Measurements from ENCODE around the gene ATAT1. TPM values are rescaled to one million over a fixed set of nuclear protein-coding genes. Genes with fewer than 3 reads are reported as not detected.

ATAT1 gene
- total RNA-seq, 1 experiment from 2014 or later, result 29.4 TPM

DNA sequence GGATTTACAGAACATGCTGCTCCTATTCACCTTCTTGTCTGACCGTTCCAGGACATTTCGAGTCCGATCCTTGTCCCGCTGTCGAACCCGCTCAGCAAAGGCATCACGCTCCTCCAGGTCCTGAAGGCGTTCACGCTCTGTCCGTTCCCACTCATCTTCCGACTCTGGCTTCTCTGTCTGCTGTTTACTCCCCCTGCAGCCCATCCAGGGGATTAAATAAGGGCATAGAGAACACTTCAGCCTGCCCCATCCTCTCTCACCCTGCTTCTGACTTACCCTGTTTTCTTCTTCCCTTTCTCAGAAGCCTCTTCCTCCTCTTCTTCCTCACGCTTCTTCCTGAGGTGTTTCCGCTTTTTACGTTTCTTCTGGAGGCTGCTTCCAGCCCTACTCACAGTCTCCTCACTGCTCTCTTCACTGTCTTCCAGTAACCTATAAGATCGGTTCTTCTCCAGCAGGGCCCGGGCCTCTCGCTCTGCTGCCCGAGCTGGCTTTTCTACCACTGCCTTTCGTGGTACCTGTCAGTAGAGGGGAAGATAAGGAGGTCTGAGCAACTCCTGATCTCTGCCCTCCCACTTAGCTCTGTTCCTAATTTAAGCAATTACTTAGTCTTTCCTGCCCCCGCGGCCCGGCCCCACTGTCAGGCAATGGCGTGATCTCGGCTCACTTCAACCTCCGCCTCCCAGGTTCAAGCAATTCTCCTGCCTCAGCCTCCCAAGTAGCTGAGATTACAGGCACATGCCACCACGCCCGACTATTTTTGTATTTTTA, 44.3 kb downstream of the ATAT1 start:
- no peak for DNase-seq
- Histone ChIP-seq H3K4me2 (peak overlapping the region; percentile 79), H3K79me2 (ENCODE audit: low read depth) (peaks cover 22% of the 10 kb centered on the region), H4K20me1 (ENCODE audit: insufficient read depth) (no peaks in the 10 kb centered on the region; the same call in none of the 2 replicates), H3K9me3 (ENCODE audit: insufficient read depth, low read depth) (no peaks in the 10 kb centered on the region), H3K27me3 (ENCODE audit: insufficient read depth, low read depth) (no peaks in the 10 kb centered on the region), H3K36me3 (ENCODE audit: low read depth) (no peaks in the 10 kb centered on the region; the same call in 1 of the 2 replicates), H2AFZ (no peak overlapping the region), H3K4me1 (replicated peaks; ENCODE audit: insufficient read depth) (peaks cover 17% of the 10 kb centered on the region), H3K4me3 (no peak overlapping the region; the same call in 1 of the 2 replicates), H3K9me2 (ENCODE audit: insufficient read depth) (no peaks in the 10 kb centered on the region), H3F3A (ENCODE audit: insufficient read depth, low read depth) (peaks cover 8% of the 10 kb centered on the region; the same call in 1 of the 2 replicates), H3K27ac (no peak overlapping the region)
- BruUV-seq (replicated peaks), result no TSS peak
- TF ChIP-seq EZH2 (IDR thresholded peaks at IDR 0.05; ENCODE audit: low read depth), result no peak
- TF ChIP-seq, protein P1, sequence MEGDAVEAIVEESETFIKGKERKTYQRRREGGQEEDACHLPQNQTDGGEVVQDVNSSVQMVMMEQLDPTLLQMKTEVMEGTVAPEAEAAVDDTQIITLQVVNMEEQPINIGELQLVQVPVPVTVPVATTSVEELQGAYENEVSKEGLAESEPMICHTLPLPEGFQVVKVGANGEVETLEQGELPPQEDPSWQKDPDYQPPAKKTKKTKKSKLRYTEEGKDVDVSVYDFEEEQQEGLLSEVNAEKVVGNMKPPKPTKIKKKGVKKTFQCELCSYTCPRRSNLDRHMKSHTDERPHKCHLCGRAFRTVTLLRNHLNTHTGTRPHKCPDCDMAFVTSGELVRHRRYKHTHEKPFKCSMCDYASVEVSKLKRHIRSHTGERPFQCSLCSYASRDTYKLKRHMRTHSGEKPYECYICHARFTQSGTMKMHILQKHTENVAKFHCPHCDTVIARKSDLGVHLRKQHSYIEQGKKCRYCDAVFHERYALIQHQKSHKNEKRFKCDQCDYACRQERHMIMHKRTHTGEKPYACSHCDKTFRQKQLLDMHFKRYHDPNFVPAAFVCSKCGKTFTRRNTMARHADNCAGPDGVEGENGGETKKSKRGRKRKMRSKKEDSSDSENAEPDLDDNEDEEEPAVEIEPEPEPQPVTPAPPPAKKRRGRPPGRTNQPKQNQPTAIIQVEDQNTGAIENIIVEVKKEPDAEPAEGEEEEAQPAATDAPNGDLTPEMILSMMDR (conservative IDR thresholded peaks at IDR 0.05), result no peak
- intact Hi-C loops (cut with micrococcal nuclease; ENCODE audit: unreplicated experiment), result no loop called here
- CTCF ChIA-PET, result interaction anchor here (0.6 to 0.7 kb wide), 2 partner anchors 92 to 169 kb away, joined by 3 read pairs; no protein-coding TSS in a partner anchor
- POLR2A ChIA-PET (ENCODE audit: unreplicated experiment), result no interaction called here

DNA sequence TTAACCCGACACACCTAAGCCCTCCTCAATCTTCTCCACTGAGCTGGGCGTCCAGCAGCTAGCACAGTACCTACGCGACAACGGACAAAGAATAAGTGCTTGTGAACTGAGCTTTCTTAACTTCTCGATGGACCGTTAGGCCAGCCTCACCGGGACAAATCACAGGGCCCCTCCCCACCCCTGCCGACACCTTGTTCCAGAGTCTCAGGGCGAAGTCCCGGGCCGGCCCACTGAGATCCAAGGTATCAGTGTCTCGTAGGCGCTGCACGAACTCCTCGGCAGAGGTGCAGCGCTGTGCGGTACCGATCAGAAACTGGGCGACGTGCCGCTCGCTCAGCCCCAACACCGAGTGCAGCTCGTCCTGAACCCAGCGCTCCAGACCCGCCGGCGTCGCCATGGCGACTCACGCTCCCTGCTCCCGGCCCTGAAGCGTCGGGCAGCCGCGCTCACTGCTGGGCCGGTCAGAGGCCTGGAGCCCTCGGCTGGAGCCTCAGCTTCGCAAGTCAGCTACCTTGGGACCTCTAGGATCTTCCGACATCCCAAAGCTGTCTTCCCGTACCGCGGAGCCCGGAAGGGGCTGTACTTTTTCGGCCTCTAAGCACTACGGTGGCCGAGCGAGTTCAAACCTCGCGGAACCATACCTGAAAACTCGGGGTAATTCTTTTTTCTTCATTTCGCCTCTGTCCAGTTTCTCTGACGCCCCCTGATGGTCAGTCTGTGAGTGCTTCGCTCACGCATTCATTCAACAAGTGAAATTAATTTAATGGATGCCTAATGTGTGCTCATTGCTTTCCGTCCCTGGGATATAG, 46.0 kb downstream of the ATAT1 start, which contains the start of gene DHX16:
Gene DHX16, minus strand, starts transcription at position 562 of the 809 bp plus-strand sequence. Its CDS starts 165 bp downstream, at position 397.
- no peaks in the 10 kb centered on the region for H3K27me3 ChIP-seq (ENCODE audit: insufficient read depth, low read depth)
- no peaks in the 10 kb centered on the region for H3K9me2 ChIP-seq (ENCODE audit: insufficient read depth)
- no peaks in the 10 kb centered on the region; the same call in 1 of the 2 replicates for H3K36me3 ChIP-seq (ENCODE audit: low read depth)
- H3K27ac ChIP-seq, result no peak within 1 kb of the TSS
- peak; percentile 88 to 96 for DNase-seq
- intact Hi-C loops (cut with micrococcal nuclease; ENCODE audit: unreplicated experiment), result loop anchor here (2.0 kb wide), 2 partner anchors 132 to 190 kb away; no protein-coding TSS in a partner anchor
- TF ChIP-seq EZH2 (IDR thresholded peaks at IDR 0.05; ENCODE audit: low read depth), result no peak
- TF ChIP-seq, protein P1 (conservative IDR thresholded peaks at IDR 0.05), result peak; percentile 84
- peak within 1 kb of the TSS; percentile 94 for H2AFZ ChIP-seq
- ChIA-PET CTCF (interaction anchor here (0.5 to 1.2 kb wide), 13 partner anchors 18 to 241 kb away, joined by 3 to 7 read pairs (median 4); partner anchors contain the start of genes MDC1 and NRM), POLR2A (ENCODE audit: unreplicated experiment) (interaction anchor here (0.6 to 0.8 kb wide), 4 partner anchors 20 to 187 kb away, joined by 4 to 48 read pairs (median 6); no protein-coding TSS in a partner anchor)
- TSS peak; percentile 53 for BruUV-seq (replicated peaks)
- H3F3A ChIP-seq (ENCODE audit: insufficient read depth, low read depth), result peaks cover 18% of the 10 kb centered on the region; the same call in 1 of the 2 replicates
- H3K4me3 ChIP-seq, result peak within 1 kb of the TSS; percentile 89
- peaks cover 17% of the 10 kb centered on the region for H3K4me1 ChIP-seq (replicated peaks; ENCODE audit: insufficient read depth)
- peak within 1 kb of the TSS; percentile 79 for H3K4me2 ChIP-seq
- H4K20me1 ChIP-seq (ENCODE audit: insufficient read depth), result no peaks in the 10 kb centered on the region; the same call in none of the 2 replicates
- no peaks in the 10 kb centered on the region for H3K9me3 ChIP-seq (ENCODE audit: insufficient read depth, low read depth)
- H3K79me2 ChIP-seq (ENCODE audit: low read depth), result peaks cover 22% of the 10 kb centered on the region

DNA sequence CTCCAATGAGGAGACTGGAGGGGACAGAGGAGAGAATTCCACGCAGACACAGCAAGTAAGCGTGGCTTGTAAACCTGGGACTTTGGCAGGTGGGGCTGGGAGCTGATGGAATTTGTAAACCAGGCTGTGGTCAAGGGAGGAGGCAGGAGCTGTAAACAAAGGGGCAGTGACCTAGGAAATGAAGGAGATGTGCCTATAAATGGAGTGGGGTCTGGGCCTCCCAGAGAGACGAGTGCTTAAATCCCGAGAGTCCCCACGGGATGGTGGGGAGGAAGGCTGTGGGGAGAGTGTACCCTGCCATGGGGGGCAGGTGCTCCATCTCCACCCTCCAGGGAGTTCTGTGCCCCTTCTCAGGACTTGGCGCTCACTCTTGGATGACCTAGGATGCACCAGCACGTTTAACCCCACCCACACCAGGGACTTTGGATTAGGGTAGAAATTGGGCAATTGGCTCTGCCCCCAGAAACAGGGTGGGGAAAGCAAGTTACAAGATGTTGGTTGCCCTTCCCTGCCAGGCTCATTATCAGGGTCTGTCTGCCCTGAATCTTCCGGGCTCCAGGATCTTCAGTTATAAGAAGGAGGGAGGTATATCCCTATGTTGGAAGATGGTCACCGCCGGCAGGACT, 50.1 kb downstream of the ATAT1 start:
- DNase-seq, result no peak
- intact Hi-C loops (cut with micrococcal nuclease; ENCODE audit: unreplicated experiment), result no loop called here
- Histone ChIP-seq H3K9me3 (ENCODE audit: insufficient read depth, low read depth) (no peaks in the 10 kb centered on the region), H3K9me2 (ENCODE audit: insufficient read depth) (no peaks in the 10 kb centered on the region), H3F3A (ENCODE audit: insufficient read depth, low read depth) (peaks cover 41% of the 10 kb centered on the region), H3K4me2 (no peak overlapping the region), H4K20me1 (ENCODE audit: insufficient read depth) (no peaks in the 10 kb centered on the region), H3K79me2 (ENCODE audit: low read depth) (peaks cover 35% of the 10 kb centered on the region), H3K36me3 (ENCODE audit: low read depth) (no peaks in the 10 kb centered on the region), H3K27me3 (ENCODE audit: insufficient read depth, low read depth) (no peaks in the 10 kb centered on the region), H3K4me3 (no peak overlapping the region), H3K27ac (no peak overlapping the region), H2AFZ (no peak overlapping the region), H3K4me1 (replicated peaks; ENCODE audit: insufficient read depth) (peaks cover 18% of the 10 kb centered on the region)
- CTCF ChIA-PET, result interaction anchor here (0.5 kb wide), 1 partner anchor 165 kb away, joined by 3 read pairs; no protein-coding TSS in a partner anchor
- no TSS peak for BruUV-seq (replicated peaks)
- POLR2A ChIA-PET (ENCODE audit: unreplicated experiment), result no interaction called here
- no peak for TF ChIP-seq EZH2 (IDR thresholded peaks at IDR 0.05; ENCODE audit: low read depth)
- TF ChIP-seq, protein P1 (conservative IDR thresholded peaks at IDR 0.05), result no peak
